GM13977 (cell line): Measurements from ENCODE around the gene TCEA2.
A peak's percentile ranks its signal among the peaks of the same experiment; 100 is the strongest.

Source experiments
- DNase-seq: peaks from one replicate; pipeline ENCODE4 v3.0.0; 2012; ENCODE audit warnings: low spot score
- CTCF ChIP-seq: IDR thresholded peaks from 2 replicates; pipeline ENCODE4 v1.5.1; 2012; ENCODE audit warnings: mild to moderate bottlenecking, control low read depth; ENCODE audit not compliant: insufficient read depth; ENCODE audit errors: extremely low read depth, missing control alignments
- in situ Hi-C: fragments of 300-500 bp; cut with MboI; formaldehyde crosslinking; loops from one replicate; pipeline ENCODE4 v1.12.0; 2022; ENCODE audit warnings: low sequenced_read_pairs, low pct_unique_long_range_greater_than_20kb, mixed read lengths, inconsistent platforms; ENCODE audit not compliant: unreplicated experiment

TCEA2 gene

DNA sequence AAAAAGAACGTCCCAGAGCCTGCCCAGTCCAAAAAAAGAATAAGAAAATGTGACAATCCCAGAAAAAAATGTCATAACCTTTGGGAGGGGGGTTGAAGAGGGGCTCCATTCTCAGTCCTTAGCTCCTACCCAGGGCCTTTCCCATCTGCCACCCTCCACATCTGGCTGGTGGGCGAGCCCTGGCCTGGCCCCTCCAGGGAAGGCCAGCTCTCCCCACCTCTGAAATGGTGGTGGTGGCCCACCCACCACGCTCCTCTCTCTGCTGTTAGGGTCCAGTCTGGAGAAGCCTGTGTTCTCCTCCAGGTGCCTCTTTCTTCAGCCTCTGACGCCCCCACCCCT is 15.9 kb downstream of the TCEA2 start:
- in situ Hi-C loops: no loop called here
- no peak for DNase-seq
- TF ChIP-seq CTCF: no peak

DNA sequence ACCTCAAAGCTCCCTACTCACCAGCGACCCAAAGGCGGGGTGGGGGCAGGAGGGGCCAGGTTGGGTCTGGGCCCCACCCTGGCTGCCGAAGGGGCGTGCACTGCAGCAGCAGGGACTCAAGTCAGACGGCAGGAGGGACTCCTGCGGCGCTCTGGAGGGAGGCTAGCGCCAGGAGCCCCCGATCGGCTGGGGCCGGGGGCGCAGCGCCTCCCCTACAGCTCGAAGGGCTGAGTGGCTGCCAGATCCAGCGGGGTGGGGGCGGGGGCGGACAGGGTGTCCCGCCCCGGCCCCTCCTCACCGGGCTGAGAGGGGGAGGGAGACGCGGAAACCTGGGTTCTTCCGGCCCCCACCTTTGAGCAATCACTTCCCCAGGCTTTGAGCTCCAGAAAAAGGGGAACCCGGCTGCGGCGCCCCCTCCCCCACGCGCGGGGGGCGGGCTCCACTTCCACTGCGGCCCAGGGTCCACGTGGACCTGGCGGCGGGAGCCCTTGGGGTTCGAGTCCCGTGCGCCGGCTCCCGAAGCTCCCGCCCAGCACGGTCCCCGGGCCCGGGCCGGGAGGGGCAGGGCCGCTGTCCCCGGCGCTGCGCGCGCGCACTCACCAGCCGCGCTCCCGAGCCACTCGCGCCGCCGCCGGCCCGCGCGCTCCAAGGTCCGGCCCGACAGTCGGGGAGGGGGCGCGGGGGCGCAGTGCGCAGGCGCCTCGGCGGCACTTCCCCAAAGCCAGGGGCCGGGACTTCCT is 16.4 kb downstream of the TCEA2 start, which contains the start of gene RGS19:
Gene RGS19 (minus strand): TSS at position 246 of the 740 bp plus-strand sequence. CDS start 2,632 bp downstream, outside the sequence.
- peak; percentile 95 for DNase-seq
- in situ Hi-C loops: no loop called here
- TF ChIP-seq CTCF: no peak

DNA sequence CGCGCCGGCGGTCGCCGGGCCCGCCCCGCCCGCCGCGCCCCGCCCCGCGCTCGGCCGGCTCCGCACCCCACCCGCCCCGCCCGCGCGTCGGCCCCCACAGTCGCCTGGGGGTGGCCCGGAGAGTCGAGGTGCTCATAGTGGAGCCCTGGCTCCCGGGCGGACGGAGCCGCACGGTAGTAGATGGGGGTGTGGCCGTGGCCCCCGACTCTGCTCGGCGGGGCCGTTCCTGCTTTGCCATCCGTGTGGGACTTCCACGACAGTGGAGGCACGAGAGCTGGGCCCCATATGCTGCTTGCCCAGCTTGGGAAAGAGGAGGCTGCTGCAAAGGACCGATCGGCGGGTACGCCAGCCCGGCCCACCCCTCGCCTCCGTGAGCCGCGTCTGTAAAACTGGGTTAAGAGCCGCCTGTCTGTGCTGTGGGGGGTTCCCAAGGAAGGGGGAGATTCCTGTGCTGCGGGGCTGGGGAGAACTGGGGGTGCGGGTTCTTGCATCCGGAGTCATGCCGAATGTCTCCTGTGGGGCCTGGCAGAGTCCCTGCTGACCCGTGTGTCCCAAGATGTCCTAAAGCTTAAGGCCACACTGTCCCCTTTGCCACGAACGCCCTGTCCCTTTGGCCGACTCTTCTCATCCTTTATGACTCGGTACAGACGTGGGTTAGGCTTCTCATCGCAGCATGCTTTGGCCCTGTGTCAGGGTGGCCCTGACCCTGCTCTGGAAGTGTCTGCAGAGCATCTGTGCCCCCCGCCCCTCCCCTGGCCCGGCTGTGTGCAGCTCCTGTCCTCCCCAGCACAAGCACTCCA is 17.2 kb downstream of the TCEA2 start, which contains the start of gene OPRL1:
Gene OPRL1 (plus strand): TSS at position 70 of the 800 bp plus-strand sequence. CDS start 12,639 bp downstream, outside the sequence.
- no peak for TF ChIP-seq CTCF
- in situ Hi-C loops: no loop called here
- DNase-seq: no peak

- DNase-seq: no peak
- in situ Hi-C loops: no loop called here
- no peak for TF ChIP-seq CTCF
Measured at GRCh38 chr20:64080813-64081623, 18.0 kb downstream of the TCEA2 start.

GRCh38 chr20:64081624-64081964 is 18.6 kb downstream of the TCEA2 start:
- in situ Hi-C loops: no loop called here
- DNase-seq: no peak
- TF ChIP-seq CTCF: no peak

- TF ChIP-seq CTCF: no peak
- DNase-seq: no peak
- in situ Hi-C loops: no loop called here
Measured at GRCh38 chr20:64082126-64082731, 19.2 kb downstream of the TCEA2 start.
